22Rv1 (cell line): ENCODE results near the gene CHEK1.

Source experiments
- CTCF ChIP-seq: fragments of 450-650 bp; IDR thresholded peaks from 2 replicates; pipeline ENCODE4 v1.5.1; 2017; ENCODE audit warnings: mild to moderate bottlenecking
- ZFX ChIP-seq: fragments of 450-650 bp; IDR thresholded peaks from 2 replicates; pipeline ENCODE4 v1.6.1; 2017; ENCODE audit warnings: antibody characterized with exemption, borderline replicate concordance

DNA sequence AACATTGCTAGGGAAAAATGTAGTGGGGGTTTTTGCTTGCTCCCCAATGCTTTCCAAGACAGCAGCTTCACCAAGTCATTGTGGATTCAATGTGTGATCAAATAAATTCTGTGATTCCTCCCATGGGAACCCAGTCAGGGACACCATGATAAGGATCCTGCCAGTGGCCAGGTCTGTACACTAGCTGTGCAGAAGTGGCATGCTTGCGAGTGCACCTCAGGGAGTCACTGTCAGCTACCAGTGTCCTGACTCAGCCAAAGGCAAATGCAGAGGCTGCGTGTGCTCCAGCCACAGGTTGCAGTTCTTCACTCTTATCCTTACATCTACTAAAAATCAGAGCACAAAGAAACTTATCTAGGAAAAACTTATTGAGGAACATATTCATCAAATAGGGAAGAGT, 65.0 kb downstream of the CHEK1 start:
- TF ChIP-seq CTCF, result no peak
- TF ChIP-seq ZFX, result no peak
